ENCODE measurements around the gene PDE4D. TPM values are rescaled to one million over a fixed set of nuclear protein-coding genes. Genes with fewer than 3 reads are reported as not detected.

Gene PDE4D
- total and polyA plus RNA-seq, 2 donors (not counting 3 experiments of a cell fraction or from before 2014, with no cell fraction given): 34.5 to 51.2 TPM

- Histone ChIP-seq H3K4me3 (replicated peaks in 1 of 3; ENCODE audit: insufficient read depth in 1 of 3, low read depth in 1 of 3, low read length in 3 of 3) (peak overlapping the region in 1 of 3 experiments; percentile 12), H3K27ac (ENCODE audit: insufficient read depth, low read depth, low read length) (no peak overlapping the region), H3K36me3 (ENCODE audit: control insufficient read depth in 2 of 2, extremely low read depth in 1 of 2, insufficient read depth in 2 of 2, low read length in 2 of 2) (no peaks in the 10 kb centered on the region), H3K79me2 (ENCODE audit: control insufficient read depth, insufficient read depth, low read length) (no peaks in the 10 kb centered on the region), H2AFZ (ENCODE audit: low read depth, low read length) (no peak overlapping the region), H3K9me3 (replicated peaks; ENCODE audit: control insufficient read depth, insufficient read depth, low read length) (no peaks in the 10 kb centered on the region), H3K27me3 (ENCODE audit: control insufficient read depth in 2 of 2, insufficient read depth in 2 of 2, low read length in 2 of 2) (no peaks in the 10 kb centered on the region), H3K4me2 (ENCODE audit: insufficient read depth, low read length) (peak overlapping the region; percentile 6), H4K20me1 (replicated peaks; ENCODE audit: control insufficient read depth, extremely low read depth, insufficient read depth, low read length) (no peaks in the 10 kb centered on the region), H3K9me1 (replicated peaks; ENCODE audit: control insufficient read depth, extremely low read depth, insufficient read depth, low read length) (no peaks in the 10 kb centered on the region), H3K9ac (replicated peaks; ENCODE audit: extremely low read depth, insufficient read depth, low read length) (no peak overlapping the region), H3K4me1 (ENCODE audit: control insufficient read depth, extremely low read depth, insufficient read depth, low read length) (no peaks in the 10 kb centered on the region)
- FAIRE-seq (no peak), DNase-seq (ENCODE audit: low read depth, low spot score) (peak; percentile 7)
- no TSS peak for BruUV-seq (replicated peaks)
- POLR2A ChIA-PET: no interaction called here
- CTCF ChIA-PET: interaction anchor here (0.9 to 1.0 kb wide), 2 partner anchors 15 to 19 kb away, joined by 3 read pairs; no protein-coding TSS in a partner anchor
- intact Hi-C loops (cut with micrococcal nuclease) (no loop called here), dilution Hi-C loops (cut with MboI; ENCODE audit: extremely low pct_ligation_motif_present, low sequenced_read_pairs) (no loop called here)
- TF ChIP-seq GATA2 (IDR thresholded peaks at IDR 0.05; ENCODE audit: insufficient read depth, insufficient read length, low read depth, low read length) (no peak), JUN (IDR thresholded peaks at IDR 0.05; ENCODE audit: borderline replicate concordance, insufficient read depth, insufficient read length, low read depth) (no peak), FOS (IDR thresholded peaks at IDR 0.05; ENCODE audit: borderline replicate concordance, insufficient read depth, low read length) (no peak), POLR2AphosphoS5 (IDR thresholded peaks at IDR 0.05; ENCODE audit: insufficient read depth, low read depth, low read length) (no peak), MYC (IDR thresholded peaks at IDR 0.05; ENCODE audit: low read depth, low read length) (no peak), POLR2A (IDR thresholded peaks at IDR 0.05; ENCODE audit: low read depth, low read length) (no peak), CTCF (IDR thresholded peaks at IDR 0.05; ENCODE audit: extremely low read depth in 1 of 2, insufficient read depth in 1 of 2, low read depth in 1 of 2, low read length in 2 of 2) (no peak), EZH2 (IDR thresholded peaks at IDR 0.05; ENCODE audit: borderline replicate concordance, low read depth, low read length, severe bottlenecking) (no peak), MAX (IDR thresholded peaks at IDR 0.05; ENCODE audit: insufficient read depth, insufficient read length) (no peak)
Measured at GRCh38 chr5:59092758-59093157, 800.8 kb downstream of the PDE4D start.

All from endothelial cell of umbilical vein (primary cell).